Fibroblast of lung (primary cell): ENCODE data around the gene RAPGEF4. TPM values are rescaled to one million over a fixed set of nuclear protein-coding genes. Genes with fewer than 3 reads are reported as not detected.

Source experiments
- DNase-seq, 2 donors: peaks; one replicate each; pipeline versions ENCODE4 v3.0.0 to v3.0.0-alpha.2; 2010; ENCODE audit warnings: low read depth in 2 of 2
- H2AFZ ChIP-seq: 2 replicates; pipeline ENCODE4 v1.5.1; 2012; ENCODE audit warnings: low read length, control low read depth, inconsistent platforms
- H3K27ac ChIP-seq: 2 replicates; pipeline ENCODE4 v1.5.1; 2011; ENCODE audit warnings: low read length, control low read depth; ENCODE audit not compliant: insufficient read depth
- H3K27me3 ChIP-seq: 2 replicates; pipeline ENCODE4 v1.5.1; 2011; ENCODE audit warnings: mild to moderate bottlenecking, low read length; ENCODE audit not compliant: control insufficient read depth, insufficient read depth
- H3K36me3 ChIP-seq: 2 replicates; pipeline ENCODE4 v1.5.1; 2011; ENCODE audit warnings: low read length; ENCODE audit not compliant: control insufficient read depth, insufficient read depth
- H3K4me1 ChIP-seq: 2 replicates; pipeline ENCODE4 v1.5.1; 2011; ENCODE audit warnings: low read length; ENCODE audit not compliant: control insufficient read depth, insufficient read depth; ENCODE audit errors: extremely low read depth
- H3K4me2 ChIP-seq: 2 replicates; pipeline ENCODE4 v1.5.1; 2011; ENCODE audit warnings: low read length, control low read depth; ENCODE audit not compliant: insufficient read depth; ENCODE audit errors: extremely low read depth
- H3K4me3 ChIP-seq, 4 experiments: fragments of 200-600 bp in 1 of 4; sonication (generic) in 1 of 4; replicated peaks in 1 of 4; 2 replicates each; pipeline ENCODE4 v1.5.1; 2011 to 2016; ENCODE audit warnings: low read length in 4 of 4, low read depth in 3 of 4, mild to moderate bottlenecking in 3 of 4, control low read depth in 2 of 4, inconsistent platforms in 1 of 4, mixed read lengths in 1 of 4; ENCODE audit not compliant: insufficient read depth in 1 of 4; ENCODE audit errors: control extremely low read depth in 1 of 4
- H3K79me2 ChIP-seq: 2 replicates; pipeline ENCODE4 v1.5.1; 2012; ENCODE audit warnings: mild to moderate bottlenecking, low read length, inconsistent platforms; ENCODE audit not compliant: control insufficient read depth, insufficient read depth
- H3K9ac ChIP-seq: 2 replicates; pipeline ENCODE4 v1.5.1; 2011; ENCODE audit warnings: mild to moderate bottlenecking, low read length, control low read depth; ENCODE audit not compliant: insufficient read depth
- H3K9me3 ChIP-seq: 2 replicates; pipeline ENCODE4 v1.5.1; 2012; ENCODE audit warnings: low read depth, low read length; ENCODE audit not compliant: control insufficient read depth, insufficient read depth
- H4K20me1 ChIP-seq: 2 replicates; pipeline ENCODE4 v1.5.1; 2011; ENCODE audit warnings: low read length; ENCODE audit not compliant: control insufficient read depth, insufficient read depth; ENCODE audit errors: extremely low read depth
- EZH2 ChIP-seq: IDR thresholded peaks from 2 replicates; pipeline ENCODE4 v1.5.1; 2012; ENCODE audit warnings: low read length, control low read depth, mild to moderate bottlenecking; ENCODE audit errors: missing control alignments
- polyA plus RNA-seq, 2 donors: library from polyadenylated mRNA; depleted of rRNA in 1 of 2; stranded (reverse) in 1 of 2; unstranded in 1 of 2; fragments of >200 nt; gene quantifications; 2 replicates each; pipeline ENCODE4 v1.2.1, GENCODE V29; 2011 to 2012; ENCODE audit warnings: missing spikeins in 1 of 2
- total RNA-seq: library from RNA; depleted of rRNA; stranded (reverse); fragments of >200 nt; gene quantifications from 2 replicates; pipeline ENCODE4 v1.2.1, GENCODE V29; 2014
- TF ChIP-seq, protein P1 (sequence below), 2 donors: IDR thresholded peaks in 1 of 2; conservative IDR thresholded peaks in 1 of 2; 1 replicate in 1 of 2; 2 replicates in 1 of 2; pipeline ENCODE4 v1.5.1; 2011 to 2012; ENCODE audit warnings: low read length in 2 of 2, control low read depth in 1 of 2, inconsistent platforms in 1 of 2, low read depth in 1 of 2, mild to moderate bottlenecking in 1 of 2

Gene RAPGEF4
- total and polyA plus RNA-seq, 2 donors (not counting 1 experiment from before 2014, with no cell fraction given) = 0.51 to 3.0 TPM

DNA sequence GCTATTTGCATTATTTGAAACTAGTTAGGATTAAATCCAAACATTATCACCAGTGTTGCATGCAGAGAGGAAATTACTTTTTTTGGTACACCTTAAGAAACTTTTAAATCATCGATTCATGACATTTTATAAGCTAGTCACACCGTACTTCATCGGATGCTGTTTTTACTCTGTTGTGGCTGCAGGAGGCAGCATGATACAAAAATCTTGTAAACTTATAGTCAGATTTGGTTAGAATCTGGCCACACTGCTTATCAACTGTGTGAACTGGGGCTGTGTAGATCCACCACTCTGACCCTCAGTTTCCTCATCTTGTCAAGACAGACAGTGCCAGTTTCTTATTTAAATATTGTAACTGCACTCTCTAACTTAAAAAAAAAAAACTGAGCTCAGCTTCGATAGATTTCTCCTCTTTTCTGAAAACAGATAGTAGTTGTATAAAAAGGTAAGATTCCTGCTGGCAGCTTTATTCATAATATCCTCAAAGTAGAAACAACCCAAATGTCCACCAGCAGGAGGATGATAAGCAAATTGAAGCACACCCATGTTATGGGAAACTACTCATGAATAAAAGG is 77.8 kb downstream of the RAPGEF4 start:
- H3K4me3 ChIP-seq = no peak overlapping the region
- no peak for TF ChIP-seq EZH2
- TF ChIP-seq, protein P1, sequence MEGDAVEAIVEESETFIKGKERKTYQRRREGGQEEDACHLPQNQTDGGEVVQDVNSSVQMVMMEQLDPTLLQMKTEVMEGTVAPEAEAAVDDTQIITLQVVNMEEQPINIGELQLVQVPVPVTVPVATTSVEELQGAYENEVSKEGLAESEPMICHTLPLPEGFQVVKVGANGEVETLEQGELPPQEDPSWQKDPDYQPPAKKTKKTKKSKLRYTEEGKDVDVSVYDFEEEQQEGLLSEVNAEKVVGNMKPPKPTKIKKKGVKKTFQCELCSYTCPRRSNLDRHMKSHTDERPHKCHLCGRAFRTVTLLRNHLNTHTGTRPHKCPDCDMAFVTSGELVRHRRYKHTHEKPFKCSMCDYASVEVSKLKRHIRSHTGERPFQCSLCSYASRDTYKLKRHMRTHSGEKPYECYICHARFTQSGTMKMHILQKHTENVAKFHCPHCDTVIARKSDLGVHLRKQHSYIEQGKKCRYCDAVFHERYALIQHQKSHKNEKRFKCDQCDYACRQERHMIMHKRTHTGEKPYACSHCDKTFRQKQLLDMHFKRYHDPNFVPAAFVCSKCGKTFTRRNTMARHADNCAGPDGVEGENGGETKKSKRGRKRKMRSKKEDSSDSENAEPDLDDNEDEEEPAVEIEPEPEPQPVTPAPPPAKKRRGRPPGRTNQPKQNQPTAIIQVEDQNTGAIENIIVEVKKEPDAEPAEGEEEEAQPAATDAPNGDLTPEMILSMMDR (conservative IDR thresholded peaks at IDR 0.05 in 1 of 2, IDR thresholded peaks at IDR 0.05 in 1 of 2; ENCODE audit: low read depth in 1 of 2, low read length in 2 of 2) = peak; percentile 58 to 62
- no peaks in the 10 kb centered on the region for H3K79me2 ChIP-seq
- H3K9me3 ChIP-seq = no peaks in the 10 kb centered on the region
- no peaks in the 10 kb centered on the region for H3K36me3 ChIP-seq
- DNase-seq = peak; percentile 29 to 54
- no peak overlapping the region for H3K4me2 ChIP-seq
- H2AFZ ChIP-seq = no peak overlapping the region
- no peak overlapping the region for H3K27ac ChIP-seq
- H3K27me3 ChIP-seq = no peaks in the 10 kb centered on the region
- H4K20me1 ChIP-seq = no peaks in the 10 kb centered on the region
- H3K9ac ChIP-seq = no peak overlapping the region
- H3K4me1 ChIP-seq = no peaks in the 10 kb centered on the region

DNA sequence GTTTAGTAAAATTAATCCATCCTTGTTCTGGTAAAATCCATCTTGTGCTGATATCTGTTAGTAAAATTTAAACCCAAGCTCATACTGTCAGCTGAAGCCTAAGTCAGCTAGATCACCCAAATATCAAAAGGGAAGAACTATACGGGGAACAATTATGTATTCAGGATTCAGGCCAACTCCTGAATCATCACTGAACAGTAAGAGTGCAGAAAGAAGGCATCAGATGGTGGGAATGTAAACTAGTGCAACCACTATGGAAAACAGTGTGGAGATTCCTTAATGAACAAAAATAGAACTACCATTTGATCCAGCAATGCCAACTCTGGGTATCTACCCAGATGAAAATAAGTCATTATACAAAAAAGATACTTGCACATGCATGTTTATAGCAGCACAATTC is 81.8 kb downstream of the RAPGEF4 start:
- H3K4me3 ChIP-seq = no peak overlapping the region
- TF ChIP-seq, protein P1 (conservative IDR thresholded peaks at IDR 0.05 in 1 of 2, IDR thresholded peaks at IDR 0.05 in 1 of 2; ENCODE audit: low read depth in 1 of 2, low read length in 2 of 2) = no peak
- TF ChIP-seq EZH2 = no peak

DNA sequence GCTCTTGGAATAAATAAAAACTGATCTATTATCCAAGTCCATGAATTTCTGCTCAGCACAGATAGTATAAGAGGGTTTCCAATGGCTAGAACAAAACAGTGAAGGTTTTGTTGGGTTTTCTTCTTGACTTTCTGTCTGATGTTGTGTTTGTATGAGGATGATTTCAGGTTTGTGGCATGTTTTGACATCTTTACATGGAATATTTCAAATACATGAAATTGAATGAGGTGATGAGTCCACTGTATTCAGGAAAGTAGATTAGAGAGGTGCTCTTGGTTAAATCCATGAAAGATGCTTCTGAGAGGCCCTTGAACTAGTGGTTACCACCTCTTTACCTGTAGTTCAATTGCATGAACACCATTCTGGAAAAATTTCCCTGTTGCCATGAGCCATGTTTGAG is 84.3 kb downstream of the RAPGEF4 start:
- no peak for DNase-seq
- Histone ChIP-seq H3K27me3 (no peaks in the 10 kb centered on the region), H3K27ac (no peak overlapping the region), H4K20me1 (no peaks in the 10 kb centered on the region), H3K9ac (no peak overlapping the region), H3K9me3 (no peaks in the 10 kb centered on the region), H2AFZ (no peak overlapping the region), H3K4me1 (no peaks in the 10 kb centered on the region), H3K4me2 (no peak overlapping the region), H3K4me3 (no peak overlapping the region), H3K79me2 (no peaks in the 10 kb centered on the region), H3K36me3 (no peaks in the 10 kb centered on the region)
- TF ChIP-seq EZH2 = no peak
- TF ChIP-seq, protein P1 (conservative IDR thresholded peaks at IDR 0.05 in 1 of 2, IDR thresholded peaks at IDR 0.05 in 1 of 2; ENCODE audit: low read depth in 1 of 2, low read length in 2 of 2) = no peak

More for the DNA sequence above, 81.8 kb downstream of the RAPGEF4 start:
- Histone ChIP-seq H3K4me2 (no peak overlapping the region), H3K4me1 (no peaks in the 10 kb centered on the region), H3K9ac (no peak overlapping the region), H3K27ac (no peak overlapping the region), H3K36me3 (no peaks in the 10 kb centered on the region), H2AFZ (no peak overlapping the region), H3K79me2 (no peaks in the 10 kb centered on the region), H3K9me3 (no peaks in the 10 kb centered on the region), H3K27me3 (no peaks in the 10 kb centered on the region), H4K20me1 (no peaks in the 10 kb centered on the region)
- DNase-seq = peak; percentile 20 to 36
